ENCODE results near the gene ATP2B2.

GRCh38 chr3:10335871-10336622, 169.3 kb downstream of the ATP2B2 start:
- TF ChIP-seq YY1 (IDR thresholded peaks at IDR 0.05; ENCODE audit: insufficient read depth, insufficient read length) (no peak), ZNF274 (IDR thresholded peaks at IDR 0.05; ENCODE audit: low read depth, low read length) (no peak), SUZ12 (IDR thresholded peaks at IDR 0.05; ENCODE audit: extremely low read depth, insufficient read depth, insufficient read length) (no peak)
